Astrocyte (in vitro differentiated cells and primary cell): ENCODE data around the gene PTPRU. TPM values are rescaled to one million over a fixed set of nuclear protein-coding genes. Genes with fewer than 3 reads are reported as not detected.
"Not testable (repeated sequence)": the region's sequence is repeated elsewhere in the genome, so short reads cannot be mapped to it uniquely, and the experiment has no call there.

ENCODE experiments used
- DNase-seq: peaks from one replicate; pipeline ENCODE4 v3.0.0-alpha.2; 2010; ENCODE audit warnings: low read depth
- FAIRE-seq: peaks from 2 replicates; lab custom pipeline; 2011; peaks lifted over from hg19 to GRCh38; lab: Jason Lieb, UNC
- H2AFZ ChIP-seq: 2 replicates; pipeline ENCODE4 v1.6.0; 2012; ENCODE audit warnings: low read depth, low read length, inconsistent platforms
- H3K27ac ChIP-seq: 2 replicates; pipeline ENCODE4 v1.5.1; 2011; ENCODE audit warnings: low read depth, low read length, inconsistent platforms
- H3K27me3 ChIP-seq: 2 replicates; pipeline ENCODE4 v1.6.0; 2011; ENCODE audit warnings: low read length, inconsistent platforms; ENCODE audit not compliant: insufficient read depth
- H3K36me3 ChIP-seq: 2 replicates; pipeline ENCODE4 v1.5.1; 2011; ENCODE audit warnings: low read length, inconsistent platforms; ENCODE audit not compliant: insufficient read depth
- H3K4me1 ChIP-seq: 2 replicates; pipeline ENCODE4 v1.5.1; 2011; ENCODE audit warnings: low read length, inconsistent platforms; ENCODE audit not compliant: insufficient read depth
- H3K4me2 ChIP-seq: 2 replicates; pipeline ENCODE4 v1.6.0; 2012; ENCODE audit warnings: low read length, inconsistent platforms
- H3K4me3 ChIP-seq: 2 replicates; pipeline ENCODE4 v1.5.1; 2011; ENCODE audit warnings: low read depth, mild to moderate bottlenecking, low read length, inconsistent platforms; ENCODE audit not compliant: insufficient read depth
- H3K79me2 ChIP-seq: 2 replicates; pipeline ENCODE4 v1.6.0; 2012; ENCODE audit warnings: mild to moderate bottlenecking, low read length, inconsistent platforms; ENCODE audit not compliant: insufficient read depth
- H3K9ac ChIP-seq: 2 replicates; pipeline ENCODE4 v1.6.0; 2012; ENCODE audit warnings: mild to moderate bottlenecking, low read length, inconsistent platforms
- H3K9me3 ChIP-seq: 2 replicates; pipeline ENCODE4 v1.5.1; 2012; ENCODE audit warnings: low read depth, mild to moderate bottlenecking, low read length, inconsistent platforms; ENCODE audit not compliant: insufficient read depth
- H4K20me1 ChIP-seq: 2 replicates; pipeline ENCODE4 v1.6.0; 2012; ENCODE audit warnings: low read length, inconsistent platforms; ENCODE audit not compliant: insufficient read depth
- H3K27ac Mint-ChIP-seq: one replicate; pipeline ENCODE4 v1.8.0; 2021; ENCODE audit warnings: mild to moderate bottlenecking, mixed read lengths; ENCODE audit not compliant: unreplicated experiment
- H3K27me3 Mint-ChIP-seq: one replicate; pipeline ENCODE4 v1.8.0; 2021; ENCODE audit warnings: low read depth, mixed read lengths; ENCODE audit not compliant: unreplicated experiment
- H3K36me3 Mint-ChIP-seq: one replicate; pipeline ENCODE4 v1.8.0; 2021; ENCODE audit warnings: low read depth, mixed read lengths; ENCODE audit not compliant: unreplicated experiment
- H3K4me1 Mint-ChIP-seq: one replicate; pipeline ENCODE4 v1.8.0; 2021; ENCODE audit warnings: low read depth, mixed read lengths; ENCODE audit not compliant: unreplicated experiment
- H3K4me3 Mint-ChIP-seq: one replicate; pipeline ENCODE4 v1.8.0; 2021; ENCODE audit warnings: mild to moderate bottlenecking, moderate library complexity, mixed read lengths; ENCODE audit not compliant: unreplicated experiment
- H3K9me3 Mint-ChIP-seq: one replicate; pipeline ENCODE4 v1.8.0; 2021; ENCODE audit warnings: mild to moderate bottlenecking, mixed read lengths; ENCODE audit not compliant: unreplicated experiment
- CTCF ChIP-seq: IDR thresholded peaks from 2 replicates; pipeline ENCODE4 v1.5.1; 2011; ENCODE audit warnings: low read depth, mild to moderate bottlenecking, inconsistent platforms, low read length, moderate library complexity; ENCODE audit not compliant: insufficient read depth
- EZH2 ChIP-seq: IDR thresholded peaks from 2 replicates; pipeline ENCODE4 v1.6.1; 2012; ENCODE audit warnings: mild to moderate bottlenecking, low read length, inconsistent platforms; ENCODE audit not compliant: insufficient read depth
- total RNA-seq: library from RNA; stranded (reverse); gene quantifications from 2 replicates; pipeline ENCODE4 v1.2.1, GENCODE V29; 2021

Gene PTPRU
- total RNA-seq, 1 donor from 2014 or later: 36.6 TPM

- H3K4me2 ChIP-seq: no peak overlapping the region
- H3K79me2 ChIP-seq: peaks cover 15% of the 10 kb centered on the region
- Mint-ChIP-seq H3K4me3 (no peak overlapping the region), H3K27me3 (no peaks in the 10 kb centered on the region), H3K4me1 (peaks cover 24% of the 10 kb centered on the region), H3K27ac (no peak overlapping the region), H3K36me3 (peaks cover 11% of the 10 kb centered on the region), H3K9me3 (peaks cover 2% of the 10 kb centered on the region)
- FAIRE-seq: no peak
- peaks cover 24% of the 10 kb centered on the region for H4K20me1 ChIP-seq
- H3K9ac ChIP-seq: no peak overlapping the region
- no peaks in the 10 kb centered on the region for H3K27me3 ChIP-seq
- DNase-seq: no peak
- TF ChIP-seq CTCF (no peak), EZH2 (no peak)
- H3K27ac ChIP-seq: no peak overlapping the region
- H3K4me3 ChIP-seq: no peak overlapping the region
- H3K4me1 ChIP-seq: peaks cover 4% of the 10 kb centered on the region
- peaks cover 5% of the 10 kb centered on the region for H3K36me3 ChIP-seq
- H2AFZ ChIP-seq: no peak overlapping the region
- no peaks in the 10 kb centered on the region for H3K9me3 ChIP-seq
These were observed 15.0 kb upstream of the PTPRU start for GRCh38 chr1:29221296-29221695.

GRCh38 chr1:29222260-29222659 is 14.1 kb upstream of the PTPRU start:
- Histone ChIP-seq H4K20me1 (peaks cover 24% of the 10 kb centered on the region), H3K79me2 (peaks cover 15% of the 10 kb centered on the region)
- H3K4me2 ChIP-seq, H3K27ac ChIP-seq, H3K27me3 Mint-ChIP-seq, H3K4me1 ChIP-seq, H3K4me3 Mint-ChIP-seq, H3K9ac ChIP-seq, H3K36me3 ChIP-seq, FAIRE-seq, H3K9me3 Mint-ChIP-seq, H3K4me3 ChIP-seq, H3K9me3 ChIP-seq, DNase-seq, H3K27me3 ChIP-seq, H3K36me3 Mint-ChIP-seq, H2AFZ ChIP-seq: not testable (repeated sequence)
- Mint-ChIP-seq H3K4me1 (peaks cover 24% of the 10 kb centered on the region), H3K27ac (peak overlapping the region; percentile 38)

- H3K4me2 ChIP-seq: no peak overlapping the region
- peaks cover 20% of the 10 kb centered on the region for H3K79me2 ChIP-seq
- peaks cover 2% of the 10 kb centered on the region for H3K9me3 Mint-ChIP-seq
- peaks cover 24% of the 10 kb centered on the region for H4K20me1 ChIP-seq
- peak overlapping the region; percentile 38 for H3K27ac Mint-ChIP-seq
- no peak for DNase-seq
- H3K36me3 Mint-ChIP-seq: peaks cover 8% of the 10 kb centered on the region
- no peak overlapping the region for H3K4me3 Mint-ChIP-seq
- H3K9ac ChIP-seq: no peak overlapping the region
- H3K27me3 Mint-ChIP-seq: no peaks in the 10 kb centered on the region
- no peaks in the 10 kb centered on the region for H3K9me3 ChIP-seq
- no peak for TF ChIP-seq EZH2
- no peak for TF ChIP-seq CTCF
- H2AFZ ChIP-seq: no peak overlapping the region
- no peak overlapping the region for H3K27ac ChIP-seq
- H3K27me3 ChIP-seq: no peaks in the 10 kb centered on the region
- FAIRE-seq: no peak
- peaks cover 5% of the 10 kb centered on the region for H3K36me3 ChIP-seq
- peaks cover 21% of the 10 kb centered on the region for H3K4me1 Mint-ChIP-seq
- no peak overlapping the region for H3K4me3 ChIP-seq
- peaks cover under 1% of the 10 kb centered on the region for H3K4me1 ChIP-seq
These were observed 13.6 kb upstream of the PTPRU start for GRCh38 chr1:29222686-29223085.
